ENCODE measurements around the gene SYNCRIP.
"Not testable (repeated sequence)": the region's sequence is repeated elsewhere in the genome, so short reads cannot be mapped to it uniquely, and the experiment has no call there.

Gene SYNCRIP

DNA sequence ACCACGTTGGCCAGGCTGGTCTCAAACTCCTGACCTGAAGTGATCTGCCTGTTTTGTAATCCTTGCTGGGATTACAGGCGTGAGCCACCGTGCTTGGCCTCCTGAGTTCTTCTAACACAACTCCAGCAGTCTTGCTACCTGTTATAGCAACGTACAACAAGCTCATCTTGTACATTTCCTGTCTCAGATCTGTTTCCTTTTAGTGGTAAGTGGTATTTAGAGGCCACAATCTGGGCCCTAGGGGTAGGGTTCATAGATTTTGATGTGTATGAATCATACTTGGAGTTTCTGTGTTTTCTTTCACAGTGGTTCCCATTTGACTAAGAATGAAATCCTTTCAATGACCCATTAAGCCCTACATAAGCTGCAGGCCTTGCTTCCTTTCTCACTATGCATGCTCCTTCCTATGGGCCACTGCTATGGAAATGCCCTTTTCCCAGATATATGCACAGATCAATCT lies 27.1 kb upstream of the SYNCRIP start:
- DNase-seq: peak; percentile 61

DNA sequence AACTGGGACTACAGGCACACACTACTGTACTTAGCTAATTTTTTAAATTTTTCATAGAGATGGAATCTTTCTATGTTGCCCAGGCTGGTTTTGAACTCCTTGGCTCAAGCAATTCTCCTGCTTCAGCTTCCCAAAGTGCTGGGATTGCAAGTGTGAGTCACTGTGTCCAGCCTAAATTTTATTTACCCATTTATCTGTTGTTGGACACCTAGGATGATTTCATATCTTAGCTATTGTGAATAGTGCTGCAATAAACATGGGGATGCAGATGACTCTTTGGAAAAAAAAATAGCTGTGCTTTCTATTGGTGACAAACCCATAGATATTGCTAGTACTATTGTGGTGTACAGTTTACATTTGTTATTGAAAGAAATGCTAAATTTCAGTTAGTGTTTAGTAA lies 19.6 kb upstream of the SYNCRIP start:
- peak; percentile 11 for DNase-seq

DNA sequence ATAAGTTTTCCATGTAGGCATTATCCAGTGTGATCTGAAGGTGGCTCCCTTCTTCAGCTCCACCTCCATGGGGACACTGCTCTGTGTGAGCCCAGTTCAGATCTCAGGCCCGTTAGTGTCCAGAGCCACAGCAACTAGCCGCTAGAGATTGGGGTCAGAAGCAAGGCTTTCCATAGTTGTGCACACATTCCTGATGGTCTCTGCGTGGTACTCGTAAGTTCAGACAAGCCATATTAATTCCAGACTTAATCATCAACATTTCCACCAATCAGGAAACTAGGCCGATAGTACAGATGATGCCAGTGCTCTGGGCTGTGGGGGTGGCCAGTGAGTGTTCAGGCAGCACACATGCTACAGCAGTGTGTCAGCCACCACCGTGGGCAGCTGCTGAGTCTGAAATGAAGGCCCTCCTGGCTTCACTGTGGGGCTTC lies 17.5 kb upstream of the SYNCRIP start:
- peak; percentile 80 for DNase-seq

DNA sequence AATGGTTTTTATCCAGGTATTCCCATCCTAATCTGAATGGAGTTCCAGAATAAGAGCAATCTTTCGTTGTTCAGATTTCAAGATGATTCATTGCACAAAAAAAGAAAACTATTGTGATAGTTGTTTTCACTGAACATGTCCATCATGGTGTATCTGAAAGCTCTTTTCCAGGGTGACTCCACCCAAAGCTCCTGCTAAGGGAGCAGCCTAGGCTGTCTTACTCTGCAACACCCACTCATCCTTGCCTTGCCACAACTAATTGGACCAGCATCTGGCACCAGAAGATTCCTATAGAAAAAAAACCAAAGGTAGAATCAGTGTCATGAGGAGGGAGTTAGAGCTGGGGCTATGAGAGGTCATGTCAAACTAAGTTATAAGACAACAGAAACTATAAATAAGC lies 7.9 kb upstream of the SYNCRIP start:
- no peak for DNase-seq

DNA sequence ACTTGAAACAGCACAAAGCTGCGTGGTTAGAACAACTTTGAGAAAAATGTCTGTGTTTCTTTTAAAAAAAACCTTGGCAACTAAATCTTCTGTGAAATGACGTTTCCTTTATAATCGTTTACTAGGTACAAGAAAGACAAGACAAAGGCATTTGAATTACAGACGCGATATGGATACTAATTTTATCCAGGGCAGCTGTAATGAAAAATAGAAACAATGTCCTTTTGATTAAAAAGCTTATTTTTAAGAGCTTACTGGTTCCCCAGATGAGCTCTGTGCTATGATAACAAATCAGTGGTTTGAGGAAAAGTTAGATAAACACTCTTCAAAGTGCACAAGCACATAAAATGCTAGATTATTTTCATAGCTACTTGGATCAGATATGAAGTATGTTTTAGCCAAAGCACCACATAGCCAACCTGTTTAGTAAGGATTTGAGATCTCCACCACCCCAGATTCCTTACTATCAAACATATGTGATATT lies 1.6 kb upstream of the SYNCRIP start:
- no peak for DNase-seq

DNA sequence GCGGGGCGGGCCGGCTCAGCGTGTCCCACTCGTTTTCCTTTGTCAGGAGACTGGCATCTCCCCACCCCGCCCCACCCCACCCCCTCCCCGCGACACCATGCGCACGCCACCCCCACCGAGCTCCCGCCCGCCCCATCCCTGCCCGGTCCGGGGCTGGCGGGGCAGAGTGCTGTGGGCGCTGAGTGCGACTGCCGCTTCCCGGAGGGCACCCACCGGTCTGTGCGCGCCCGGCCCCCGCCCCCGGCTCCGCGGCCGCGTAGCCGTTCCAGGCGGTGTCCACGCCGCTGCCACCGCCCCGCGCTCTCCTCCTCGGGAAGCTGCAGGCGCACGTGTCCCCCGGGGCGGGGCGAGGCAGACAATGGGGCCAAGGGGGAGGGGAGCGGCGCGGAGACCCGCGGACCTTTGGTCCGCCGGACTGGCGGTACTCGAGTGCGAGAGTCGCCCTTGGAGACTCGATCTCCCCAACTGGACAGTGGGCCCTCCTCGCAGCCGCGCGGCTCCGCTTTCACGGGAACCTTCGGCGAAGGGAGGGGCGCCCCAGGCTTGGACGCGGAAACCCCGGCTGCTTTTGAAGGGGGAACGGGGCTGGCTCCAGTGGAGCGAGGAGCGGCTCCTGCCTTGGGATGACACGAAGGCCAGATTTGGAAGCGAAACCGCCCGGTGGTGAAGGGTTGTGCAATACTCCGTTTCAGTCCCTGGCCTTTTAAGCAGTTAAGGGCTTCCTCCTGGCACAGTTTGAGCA lies 1.0 kb upstream of the SYNCRIP start:
- peak; percentile 82 for DNase-seq

DNA sequence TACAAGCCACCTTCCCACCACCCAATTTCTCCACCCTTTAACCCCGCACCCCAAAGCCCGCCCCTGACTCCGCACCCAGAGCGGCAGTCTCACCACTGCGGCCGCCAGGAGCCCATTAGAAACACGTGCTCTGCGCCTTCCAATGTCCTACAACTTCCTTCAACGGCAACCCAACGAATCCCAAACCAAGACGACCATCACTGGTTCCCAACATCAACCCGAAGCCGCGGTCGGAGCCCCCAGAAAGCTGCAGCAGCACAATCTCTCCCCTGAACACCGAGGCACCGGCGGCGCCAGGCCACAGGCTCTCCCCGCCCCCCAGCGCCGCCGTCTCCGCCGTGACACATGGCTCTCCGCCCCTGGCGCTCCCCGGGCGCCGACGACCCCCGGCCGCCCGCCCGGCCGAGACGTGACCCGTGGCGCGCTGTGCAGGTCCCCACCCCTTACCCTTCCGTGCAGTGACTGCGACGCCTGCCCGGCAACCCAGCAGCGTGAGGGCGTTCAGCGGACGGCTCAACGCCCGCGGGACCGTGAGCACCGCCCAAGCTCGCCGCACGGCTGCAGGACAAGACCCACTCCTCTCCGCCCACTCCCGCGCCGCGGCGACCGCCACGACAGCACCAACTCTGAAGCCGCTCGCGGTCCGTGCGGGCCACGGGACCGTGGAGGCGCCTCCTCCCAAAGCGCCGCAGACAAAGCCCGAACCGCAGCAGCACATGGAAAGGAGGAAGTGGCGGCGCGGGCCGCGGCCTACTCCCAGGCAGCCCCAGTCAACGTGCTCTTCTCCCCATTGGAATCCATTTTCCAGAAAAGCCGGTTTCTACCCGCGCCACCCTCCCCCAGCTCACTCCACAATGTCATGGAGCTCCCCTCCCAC lies 551 bp downstream of the SYNCRIP start:
- peak; percentile 38 for DNase-seq

DNA sequence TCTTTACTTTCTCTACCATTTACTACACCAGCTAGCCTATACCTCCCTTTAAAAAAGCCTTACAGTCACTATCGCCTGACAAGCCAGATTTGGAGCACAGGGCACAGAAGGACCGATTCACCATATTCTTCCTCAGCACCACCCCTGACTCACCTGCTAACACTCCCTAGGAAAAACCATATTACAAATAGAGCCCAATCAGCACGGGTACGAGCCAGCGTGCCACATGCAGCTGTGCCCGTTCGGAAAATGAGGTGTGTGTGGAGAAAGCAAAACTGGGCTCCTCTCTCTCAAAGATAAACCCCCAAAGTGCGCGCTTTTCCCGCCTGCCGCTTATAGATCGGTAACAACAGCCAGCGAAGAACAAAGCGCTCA lies 1.2 kb downstream of the SYNCRIP start:
- DNase-seq: no peak

DNA sequence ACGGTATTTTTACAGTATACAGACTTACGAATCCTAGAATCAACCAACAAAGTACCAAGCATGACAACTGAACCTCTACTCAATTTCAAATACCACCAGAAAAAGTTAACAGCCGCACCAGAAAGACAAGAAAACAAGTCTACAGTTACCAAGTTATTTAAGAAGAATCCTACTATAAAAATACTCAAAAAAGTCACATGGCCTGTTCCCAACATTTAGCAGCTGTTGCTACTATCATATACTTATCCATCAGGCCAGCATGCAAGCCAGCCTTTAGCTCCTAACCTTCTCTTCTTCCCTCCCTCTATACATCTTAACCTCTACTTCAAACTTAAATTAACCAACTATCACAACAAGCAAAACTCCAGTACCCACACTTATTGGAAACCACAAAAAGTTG lies 1.9 kb downstream of the SYNCRIP start:
- no peak for DNase-seq

DNA sequence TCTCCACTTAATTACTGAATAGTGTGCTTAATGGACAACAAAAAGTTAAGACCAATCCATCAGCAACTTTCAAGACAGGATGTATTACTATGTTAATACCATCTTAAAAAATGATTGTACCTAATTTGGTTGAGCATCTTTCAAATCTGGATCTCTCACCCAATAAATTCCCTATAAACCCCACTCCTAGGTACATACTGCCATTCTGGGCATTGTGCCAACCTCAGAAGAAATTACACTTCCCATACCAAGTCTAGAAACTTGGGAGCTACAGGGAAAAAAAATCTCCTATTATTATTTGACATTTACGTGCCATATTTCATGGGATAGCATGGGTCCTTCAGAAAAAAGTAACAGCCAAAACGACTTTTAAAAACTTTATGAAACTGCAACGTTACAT lies 5.1 kb downstream of the SYNCRIP start:
- no peak for DNase-seq

DNA sequence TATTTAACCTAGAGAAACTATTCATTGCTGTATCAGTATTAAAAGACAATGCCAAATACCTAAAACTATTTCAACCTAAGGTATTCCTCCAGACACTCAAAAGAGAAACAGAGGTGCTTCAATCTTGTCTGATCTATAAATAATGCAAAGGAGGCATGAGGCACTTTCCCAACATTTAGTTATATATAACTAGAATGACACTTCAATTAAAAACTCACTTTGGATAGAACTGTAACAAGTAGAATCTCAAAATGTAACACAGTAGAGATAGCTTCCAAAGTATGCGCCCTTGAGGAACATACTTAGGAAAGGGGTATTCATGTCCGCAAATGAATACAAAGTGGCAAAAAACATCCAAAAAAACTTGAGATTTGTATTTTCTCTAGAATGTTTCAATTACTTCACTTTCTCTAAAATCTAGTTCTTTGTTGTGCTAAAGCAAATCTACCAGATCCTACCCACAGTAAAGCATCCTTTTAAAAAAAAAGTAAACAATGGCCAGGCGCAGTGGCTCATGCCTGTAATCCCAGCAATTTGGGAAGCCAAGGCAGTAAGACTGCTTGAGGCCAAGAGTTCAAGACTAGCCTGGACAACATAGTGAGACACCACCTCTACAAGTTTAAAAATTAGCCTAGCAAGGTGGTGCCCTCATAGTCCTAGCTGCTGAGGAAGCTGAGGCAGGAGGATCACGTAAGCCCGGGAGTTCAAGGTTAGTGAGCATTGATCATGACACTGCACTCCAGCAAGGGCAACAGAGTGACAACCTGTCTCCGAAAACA lies 10.3 kb downstream of the SYNCRIP start:
- no peak for DNase-seq

DNA sequence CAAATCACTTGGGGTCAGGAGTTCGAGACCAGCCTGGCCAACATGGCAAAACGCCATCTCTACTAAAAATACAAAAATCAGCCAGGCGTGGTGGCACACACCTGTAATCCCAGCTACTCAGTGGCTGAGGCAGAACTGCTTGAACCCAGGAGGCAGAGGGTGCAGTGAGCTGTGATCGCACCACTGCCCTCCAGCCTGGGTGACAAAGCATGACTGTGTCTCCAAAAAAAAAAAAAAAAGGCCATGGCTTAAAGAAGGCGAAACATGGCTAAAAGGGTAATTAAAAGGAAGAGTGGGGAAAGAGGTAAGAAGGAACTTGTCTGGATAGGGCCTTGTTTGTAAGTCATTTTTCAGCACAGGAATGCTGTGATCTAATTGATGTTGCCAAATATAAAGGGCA lies 11.6 kb downstream of the SYNCRIP start:
- DNase-seq: not testable (repeated sequence)

DNA sequence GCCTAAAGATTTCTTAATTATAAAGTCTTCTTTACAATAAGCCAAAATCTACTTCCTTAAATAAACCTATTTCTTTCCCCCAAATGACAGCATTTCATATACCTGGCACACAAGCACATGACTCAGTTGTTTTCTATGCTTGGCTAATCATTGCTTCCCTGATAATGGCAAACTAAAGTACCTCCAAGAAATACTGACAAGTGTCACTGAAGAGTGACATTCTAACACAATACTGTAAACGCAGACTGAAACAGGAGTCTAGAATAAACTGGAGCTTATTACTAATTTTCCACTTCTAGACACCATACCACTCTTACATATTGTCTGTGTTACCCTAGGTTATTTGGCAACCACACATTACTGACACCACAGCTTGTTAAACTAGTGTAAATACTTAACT lies 14.3 kb downstream of the SYNCRIP start:
- DNase-seq: no peak

DNA sequence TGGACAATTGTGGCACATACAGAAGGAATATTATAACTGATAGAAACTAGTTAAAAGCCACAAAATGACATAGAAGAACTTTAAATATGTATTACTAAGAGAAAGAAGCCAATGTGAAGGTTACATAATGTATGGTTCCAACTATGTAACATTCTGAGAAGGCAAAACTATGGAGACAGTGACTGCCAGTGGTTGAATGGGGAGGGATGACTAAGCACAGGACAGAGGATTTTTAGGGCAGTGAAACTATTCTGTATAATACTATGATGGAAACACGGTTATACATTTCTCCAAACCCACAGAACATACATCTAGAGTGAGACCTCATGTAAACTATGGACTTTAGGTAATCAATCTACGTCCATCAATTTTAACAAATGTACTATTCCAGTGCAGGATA lies 22.4 kb downstream of the SYNCRIP start:
- no peak for DNase-seq

DNA sequence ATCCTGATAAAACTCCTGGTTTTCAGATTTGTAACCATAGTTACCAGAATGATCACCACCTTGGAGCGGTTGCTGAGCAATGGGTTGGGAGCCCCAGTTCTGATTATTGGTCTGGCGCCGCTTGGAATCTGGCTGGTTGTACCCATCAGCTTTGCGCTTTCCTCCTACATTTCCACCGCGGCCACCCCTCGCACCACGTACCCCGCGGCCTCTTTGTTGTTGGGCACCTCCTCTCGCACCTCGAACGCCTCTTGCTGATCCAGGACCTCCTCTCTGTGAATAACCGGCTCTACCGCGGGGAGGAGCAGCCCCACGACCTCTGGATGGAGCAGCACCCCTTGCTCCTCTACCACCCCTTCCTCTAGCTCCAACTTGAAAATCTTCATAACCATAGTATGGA lies 27.9 kb downstream of the SYNCRIP start:
- DNase-seq: no peak

DNA sequence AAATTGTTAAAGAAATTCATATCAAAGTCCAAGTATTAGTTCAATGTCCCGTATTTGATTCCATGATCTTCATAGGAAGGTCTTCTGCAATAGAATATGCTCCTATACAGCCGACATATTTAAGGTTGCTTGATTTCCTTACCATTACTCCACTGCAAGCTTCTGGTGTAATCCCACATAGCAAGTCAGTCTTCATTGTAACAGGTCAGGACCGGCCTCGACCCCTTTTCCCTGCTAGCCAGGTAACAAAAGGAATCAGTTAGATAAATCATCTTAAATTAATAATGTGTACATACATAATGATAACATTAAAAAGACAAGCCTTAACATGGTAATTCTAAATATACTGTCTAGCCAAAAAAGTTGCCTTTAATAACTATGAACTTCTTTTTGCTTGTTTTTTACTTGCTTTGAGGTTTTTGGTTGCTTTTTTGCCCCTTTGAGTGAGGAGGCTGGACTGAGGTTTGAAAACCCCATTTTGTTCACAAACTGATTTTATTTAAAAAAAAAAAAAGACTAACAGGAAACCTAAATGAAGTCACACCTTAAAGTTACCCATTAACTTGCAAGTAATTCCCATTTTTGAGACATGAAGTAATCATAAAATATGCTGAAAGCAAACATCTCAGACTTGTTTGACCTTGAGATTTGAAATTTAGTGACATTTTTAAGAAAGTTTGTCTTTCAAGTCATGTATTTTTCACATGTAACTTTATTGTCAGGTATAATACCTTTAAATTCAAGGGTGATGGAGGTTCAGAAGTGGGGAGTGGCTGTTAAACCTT lies 29.8 kb downstream of the SYNCRIP start:
- no peak for DNase-seq

DNA sequence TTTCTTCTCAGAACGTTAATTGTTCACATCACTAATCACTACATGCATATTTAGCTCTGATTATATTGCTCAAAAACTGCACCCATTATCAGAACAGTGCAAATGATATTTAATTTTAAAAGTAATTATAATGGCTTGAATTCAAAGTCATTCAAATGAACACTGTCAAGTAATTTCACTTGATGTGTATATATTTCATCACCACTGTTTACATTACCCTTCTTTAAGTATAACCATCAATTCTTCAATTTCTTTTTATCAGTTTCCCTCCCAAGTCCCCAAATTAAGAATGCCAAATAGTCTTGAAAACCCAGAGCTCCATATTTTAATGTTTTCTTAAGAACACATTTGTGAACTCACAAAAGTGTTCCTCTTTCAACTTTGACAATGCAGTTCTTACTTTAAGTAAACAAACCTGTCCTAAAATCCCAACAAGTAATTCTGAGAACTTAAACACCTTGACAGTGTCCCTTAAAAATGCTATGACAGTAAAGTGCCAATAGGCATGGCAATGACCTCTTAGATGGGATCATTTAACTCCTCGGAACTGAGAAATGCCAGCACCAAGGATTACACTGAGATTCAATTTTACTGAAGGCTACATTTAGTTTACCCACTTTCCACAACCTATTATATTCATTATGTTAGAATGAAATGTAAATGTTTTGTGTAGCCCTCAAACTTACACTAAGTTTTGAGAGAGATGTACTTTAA lies 32.3 kb downstream of the SYNCRIP start:
- DNase-seq: no peak

DNA sequence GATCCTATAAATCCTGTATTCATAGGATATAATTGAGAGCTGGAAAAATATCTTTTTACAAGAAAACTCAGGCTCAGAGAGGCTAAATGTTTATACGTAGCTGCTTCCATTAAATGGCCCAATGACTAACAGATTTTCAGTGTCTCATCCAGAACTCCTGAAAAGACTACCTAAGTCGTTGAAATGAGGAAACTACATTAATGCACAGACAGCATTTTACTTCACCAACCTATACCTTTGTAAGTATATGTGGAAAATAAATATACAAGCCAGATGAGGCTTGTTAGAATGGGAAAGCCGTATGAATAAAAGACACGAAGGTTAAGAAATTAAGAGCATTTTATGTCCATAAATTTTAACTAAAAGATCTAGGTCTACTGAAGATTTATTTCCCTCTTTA lies 40.6 kb downstream of the SYNCRIP start:
- DNase-seq: no peak

DNA sequence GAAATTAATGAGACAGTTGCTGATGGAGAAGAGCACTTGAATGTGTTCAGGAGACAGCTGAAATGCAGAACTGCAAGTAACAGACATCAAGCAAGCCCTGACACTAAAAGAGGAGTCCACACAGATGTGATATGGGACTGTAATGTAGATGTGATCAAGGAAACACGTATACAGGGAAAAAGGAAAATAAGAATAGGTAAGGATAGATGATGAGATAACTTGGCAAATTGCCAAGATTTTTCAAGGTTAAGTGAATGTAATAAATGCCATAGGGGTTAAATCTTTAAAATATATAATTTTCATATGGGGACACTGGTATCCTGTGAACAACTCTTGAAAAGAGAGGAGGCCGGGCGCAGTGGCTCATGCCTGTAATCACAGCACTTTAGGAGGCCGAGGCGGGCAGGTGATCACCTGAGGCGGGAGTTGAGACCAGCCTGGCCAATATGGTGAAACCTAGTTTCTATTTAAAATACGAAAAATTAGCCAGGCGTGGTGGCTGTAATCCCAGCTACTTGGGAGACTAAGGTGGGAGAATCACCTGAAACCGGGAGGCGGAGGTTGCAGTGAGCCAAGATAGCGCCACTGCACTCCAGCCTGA lies 41.9 kb downstream of the SYNCRIP start:
- DNase-seq: no peak

DNA sequence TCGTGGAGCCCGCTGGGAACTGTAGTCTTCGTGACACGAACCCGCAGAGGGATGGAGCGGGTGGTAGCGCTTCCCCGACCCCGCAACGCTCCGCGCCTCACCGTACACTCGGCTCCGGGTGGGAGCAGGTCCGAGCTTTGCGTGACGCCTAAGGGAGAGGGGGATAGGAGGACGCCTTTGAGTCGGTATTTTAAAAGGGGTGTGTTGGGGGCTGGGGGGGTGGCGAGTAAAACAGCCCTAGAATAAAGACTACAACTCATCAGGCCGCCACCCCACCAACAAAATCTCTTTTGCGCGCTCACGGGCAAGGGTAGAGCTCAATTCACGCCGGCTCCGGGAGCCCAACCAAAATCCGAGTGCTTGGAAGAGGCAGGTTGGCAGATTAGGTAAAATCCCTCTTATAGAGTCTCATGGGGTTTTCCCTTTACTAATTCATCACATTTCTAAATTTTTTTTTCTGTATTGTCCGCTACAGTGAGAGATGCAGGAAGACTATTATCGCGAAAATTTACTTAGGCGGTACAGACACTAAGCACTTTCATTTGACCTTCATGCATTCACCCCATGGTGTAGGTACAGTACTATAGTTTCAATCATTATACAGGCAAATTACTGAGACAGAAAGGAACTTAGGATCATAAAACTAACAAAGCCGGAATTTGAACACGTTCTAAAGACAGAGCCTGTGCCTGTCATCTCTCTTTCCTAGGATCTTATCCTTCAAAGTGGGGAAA lies 48.3 kb downstream of the SYNCRIP start:
- DNase-seq: no peak

Measured in NCI-H226 (cell line).